Thyroid gland (tissue), 4 donors: ENCODE measurements around the gene NTN1. TPM values are rescaled to one million over a fixed set of nuclear protein-coding genes. Genes with fewer than 3 reads are reported as not detected.

Experiments
- DNase-seq, 2 donors: peaks; one replicate each; pipeline ENCODE4 v3.0.0-alpha.2; 2019
- H3K27ac ChIP-seq, 3 donors: fragments of 200-600 bp; sonication (generic); 1 replicate in 2 of 3; 2 replicates in 1 of 3; pipeline ENCODE4 v1.5.1; 2016 to 2019; ENCODE audit warnings: mild to moderate bottlenecking in 1 of 3, moderate library complexity in 1 of 3
- H3K27me3 ChIP-seq: fragments of 200-600 bp; sonication (generic); one replicate; pipeline ENCODE4 v1.5.1; 2019
- H3K36me3 ChIP-seq, 2 donors: fragments of 200-600 bp; sonication (generic); one replicate each; pipeline ENCODE4 v1.5.1; 2016 to 2019
- H3K4me1 ChIP-seq, 2 donors: fragments of 200-600 bp; sonication (generic); one replicate each; pipeline ENCODE4 v1.5.1; 2017 to 2019
- H3K4me3 ChIP-seq, 3 donors: fragments of 200-600 bp; sonication (generic); replicated peaks in 1 of 3; 1 replicate in 2 of 3; 2 replicates in 1 of 3; pipeline ENCODE4 v1.5.1; 2016; ENCODE audit warnings: mild to moderate bottlenecking in 1 of 3
- H3K9me3 ChIP-seq: fragments of 200-600 bp; sonication (generic); one replicate; pipeline ENCODE4 v1.5.1; 2017
- POLR2A ChIP-seq, 2 donors: fragments of 450-650 bp; IDR thresholded peaks; one replicate each; pipeline ENCODE4 v1.6.1; 2017; ENCODE audit warnings: antibody characterized with exemption in 2 of 2, mild to moderate bottlenecking in 2 of 2, moderate library complexity in 1 of 2
- WGBS, 2 donors: methylation state at CpG; one replicate each; pipeline ENCODE4 v1.1.5; 2017; 5-methylcytosine and 5-hydroxymethylcytosine counted together
- intact Hi-C: fragments of 100-400 bp; cut with DNase I; formaldehyde crosslinking; loops from one replicate; pipeline ENCODE4 v1.15.1; 2023
- total RNA-seq, 4 donors: library from RNA; depleted of rRNA; stranded (reverse); fragments of >200 nt; gene quantifications; one replicate each; pipeline ENCODE4 v1.2.3, GENCODE V29; 2016
- TF ChIP-seq, protein P1 (sequence below), 6 experiments: fragments of 200-600 bp in 3 of 6; fragments of 450-650 bp in 3 of 6; sonication (generic) in 3 of 6; IDR thresholded peaks; one replicate each; pipeline ENCODE4 v1.5.1; 2016 to 2019; ENCODE audit warnings: antibody characterized with exemption in 6 of 6, mild to moderate bottlenecking in 2 of 6, inconsistent platforms in 1 of 6, moderate library complexity in 1 of 6

The NTN1 gene
- total RNA-seq, 4 donors from 2014 or later, result 4.1 to 9.2 (median 7.1) TPM

DNA sequence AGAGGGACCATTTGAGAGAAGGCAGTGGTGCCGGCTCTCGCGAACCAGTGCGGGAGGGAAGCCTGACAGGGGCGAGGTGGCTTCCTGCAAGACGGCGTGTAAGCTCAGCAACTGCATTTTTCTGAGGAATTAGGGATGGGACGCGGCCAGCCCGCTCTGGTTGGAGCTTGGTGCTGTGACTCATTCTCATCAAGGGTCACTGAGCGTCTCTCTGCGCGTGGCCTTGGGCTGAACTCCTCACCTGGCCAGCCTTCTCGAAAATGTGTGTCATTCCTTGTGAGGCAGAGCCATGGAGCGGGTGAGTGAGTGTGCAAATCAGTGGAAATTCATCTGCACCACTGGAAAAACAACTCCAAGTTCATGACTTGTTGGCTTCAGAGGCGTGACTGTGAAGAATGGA, 52.8 kb downstream of the NTN1 start:
- TF ChIP-seq, protein P1, sequence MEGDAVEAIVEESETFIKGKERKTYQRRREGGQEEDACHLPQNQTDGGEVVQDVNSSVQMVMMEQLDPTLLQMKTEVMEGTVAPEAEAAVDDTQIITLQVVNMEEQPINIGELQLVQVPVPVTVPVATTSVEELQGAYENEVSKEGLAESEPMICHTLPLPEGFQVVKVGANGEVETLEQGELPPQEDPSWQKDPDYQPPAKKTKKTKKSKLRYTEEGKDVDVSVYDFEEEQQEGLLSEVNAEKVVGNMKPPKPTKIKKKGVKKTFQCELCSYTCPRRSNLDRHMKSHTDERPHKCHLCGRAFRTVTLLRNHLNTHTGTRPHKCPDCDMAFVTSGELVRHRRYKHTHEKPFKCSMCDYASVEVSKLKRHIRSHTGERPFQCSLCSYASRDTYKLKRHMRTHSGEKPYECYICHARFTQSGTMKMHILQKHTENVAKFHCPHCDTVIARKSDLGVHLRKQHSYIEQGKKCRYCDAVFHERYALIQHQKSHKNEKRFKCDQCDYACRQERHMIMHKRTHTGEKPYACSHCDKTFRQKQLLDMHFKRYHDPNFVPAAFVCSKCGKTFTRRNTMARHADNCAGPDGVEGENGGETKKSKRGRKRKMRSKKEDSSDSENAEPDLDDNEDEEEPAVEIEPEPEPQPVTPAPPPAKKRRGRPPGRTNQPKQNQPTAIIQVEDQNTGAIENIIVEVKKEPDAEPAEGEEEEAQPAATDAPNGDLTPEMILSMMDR (IDR thresholded peaks at IDR 0.05), result no peak
- no peak for TF ChIP-seq POLR2A (IDR thresholded peaks at IDR 0.05)
- no peaks in the 10 kb centered on the region for H3K27me3 ChIP-seq
- no peaks in the 10 kb centered on the region for H3K9me3 ChIP-seq
- H3K27ac ChIP-seq, result no peak overlapping the region
- H3K4me3 ChIP-seq, result no peak overlapping the region
- no peaks in the 10 kb centered on the region for H3K36me3 ChIP-seq
- no peak for DNase-seq
- intact Hi-C loops, result no loop called here
- peaks cover 0 to 3% of the 10 kb centered on the region in 2 donors for H3K4me1 ChIP-seq
- WGBS, 2 donors, result 89 to 95% methylated on average over 16 of the region's 16 CpGs

- WGBS, 2 donors, result 79 to 91% methylated on average over 3 of the region's 4 CpGs
- H3K36me3 ChIP-seq, result no peaks in the 10 kb centered on the region
- no peaks in the 10 kb centered on the region for H3K4me1 ChIP-seq
- intact Hi-C loops, result no loop called here
- no peaks in the 10 kb centered on the region for H3K27me3 ChIP-seq
- no peak overlapping the region for H3K27ac ChIP-seq
- no peak for DNase-seq
- TF ChIP-seq, protein P1 (IDR thresholded peaks at IDR 0.05), result no peak
- no peak for TF ChIP-seq POLR2A (IDR thresholded peaks at IDR 0.05)
- H3K9me3 ChIP-seq, result no peaks in the 10 kb centered on the region
- no peak overlapping the region for H3K4me3 ChIP-seq
These were observed 58.3 kb downstream of the NTN1 start for GRCh38 chr17:9079461-9080103.

GRCh38 chr17:9080296-9080914, 59.1 kb downstream of the NTN1 start:
- no peak for DNase-seq
- no peak overlapping the region for H3K4me3 ChIP-seq
- TF ChIP-seq, protein P1 (IDR thresholded peaks at IDR 0.05), result no peak
- TF ChIP-seq POLR2A (IDR thresholded peaks at IDR 0.05), result no peak
- 81 to 84% methylated on average over 7 of the region's 7 CpGs for WGBS, 2 donors
- H3K9me3 ChIP-seq, result no peaks in the 10 kb centered on the region
- intact Hi-C loops, result no loop called here
- H3K27me3 ChIP-seq, result no peaks in the 10 kb centered on the region
- no peak overlapping the region for H3K27ac ChIP-seq
- H3K4me1 ChIP-seq, result no peaks in the 10 kb centered on the region
- no peaks in the 10 kb centered on the region for H3K36me3 ChIP-seq

- Histone ChIP-seq H3K4me3 (no peak overlapping the region), H3K27me3 (no peaks in the 10 kb centered on the region), H3K4me1 (no peaks in the 10 kb centered on the region), H3K36me3 (no peaks in the 10 kb centered on the region), H3K27ac (no peak overlapping the region), H3K9me3 (no peaks in the 10 kb centered on the region)
- DNase-seq, result no peak
- TF ChIP-seq POLR2A (IDR thresholded peaks at IDR 0.05), result no peak
- TF ChIP-seq, protein P1 (IDR thresholded peaks at IDR 0.05), result no peak
- intact Hi-C loops, result no loop called here
- 38 to 56% methylated on average over 3 of the region's 3 CpGs for WGBS, 2 donors
These were observed 59.7 kb downstream of the NTN1 start for GRCh38 chr17:9080983-9081382.

GRCh38 chr17:9086577-9086976, 65.3 kb downstream of the NTN1 start:
- Histone ChIP-seq H3K27me3 (no peaks in the 10 kb centered on the region), H3K4me3 (no peak overlapping the region), H3K36me3 (no peaks in the 10 kb centered on the region), H3K4me1 (no peaks in the 10 kb centered on the region), H3K9me3 (no peaks in the 10 kb centered on the region), H3K27ac (no peak overlapping the region)
- intact Hi-C loops, result no loop called here
- 95 to 98% methylated on average over 4 of the region's 4 CpGs for WGBS, 2 donors
- no peak for DNase-seq
- TF ChIP-seq, protein P1 (IDR thresholded peaks at IDR 0.05), result no peak
- no peak for TF ChIP-seq POLR2A (IDR thresholded peaks at IDR 0.05)
